Ishikawa (cell line): ENCODE measurements around the gene ARHGEF28.

Experiments used
- CEBPB ChIP-seq: IDR thresholded peaks from 2 replicates; pipeline ENCODE4 v1.6.1; 2012
- CREB1 ChIP-seq: IDR thresholded peaks from 2 replicates; pipeline ENCODE4 v1.6.1; 2012; ENCODE audit warnings: low read depth
- EGR1 ChIP-seq: IDR thresholded peaks from 2 replicates; pipeline ENCODE4 v1.6.1; 2012
- EP300 ChIP-seq: IDR thresholded peaks from 2 replicates; pipeline ENCODE4 v1.6.1; 2012; ENCODE audit warnings: borderline replicate concordance
- FOXM1 ChIP-seq: IDR thresholded peaks from 2 replicates; pipeline ENCODE4 v1.6.1; 2012; ENCODE audit warnings: low read depth, borderline replicate concordance
- MAX ChIP-seq: IDR thresholded peaks from 2 replicates; pipeline ENCODE4 v1.6.1; 2012
- RAD21 ChIP-seq: IDR thresholded peaks from 2 replicates; pipeline ENCODE4 v1.6.1; 2012; ENCODE audit warnings: low read depth
- TAF1 ChIP-seq: IDR thresholded peaks from 2 replicates; pipeline ENCODE4 v1.6.1; 2012; ENCODE audit warnings: low read depth, mild to moderate bottlenecking
- TCF12 ChIP-seq: IDR thresholded peaks from 2 replicates; pipeline ENCODE4 v1.6.1; 2012; ENCODE audit warnings: low read depth
- USF1 ChIP-seq: IDR thresholded peaks from 2 replicates; pipeline ENCODE4 v1.6.1; 2012
- YY1 ChIP-seq: IDR thresholded peaks from 2 replicates; pipeline ENCODE4 v1.6.1; 2012; ENCODE audit warnings: low read depth
- ZBTB7A ChIP-seq: IDR thresholded peaks from 2 replicates; pipeline ENCODE4 v1.6.1; 2012; ENCODE audit warnings: low read depth
- TF ChIP-seq, protein P1 (sequence below): IDR thresholded peaks from 2 replicates; pipeline ENCODE4 v1.6.1; 2012; ENCODE audit warnings: low read depth, mild to moderate bottlenecking

GRCh38 chr5:73631500-73631899, 5.5 kb downstream of the ARHGEF28 start:
- no peak for TF ChIP-seq RAD21
- no peak for TF ChIP-seq CREB1
- no peak for TF ChIP-seq YY1
- no peak for TF ChIP-seq CEBPB
- TF ChIP-seq ZBTB7A = no peak
- no peak for TF ChIP-seq TAF1
- no peak for TF ChIP-seq EP300
- TF ChIP-seq, protein P1, sequence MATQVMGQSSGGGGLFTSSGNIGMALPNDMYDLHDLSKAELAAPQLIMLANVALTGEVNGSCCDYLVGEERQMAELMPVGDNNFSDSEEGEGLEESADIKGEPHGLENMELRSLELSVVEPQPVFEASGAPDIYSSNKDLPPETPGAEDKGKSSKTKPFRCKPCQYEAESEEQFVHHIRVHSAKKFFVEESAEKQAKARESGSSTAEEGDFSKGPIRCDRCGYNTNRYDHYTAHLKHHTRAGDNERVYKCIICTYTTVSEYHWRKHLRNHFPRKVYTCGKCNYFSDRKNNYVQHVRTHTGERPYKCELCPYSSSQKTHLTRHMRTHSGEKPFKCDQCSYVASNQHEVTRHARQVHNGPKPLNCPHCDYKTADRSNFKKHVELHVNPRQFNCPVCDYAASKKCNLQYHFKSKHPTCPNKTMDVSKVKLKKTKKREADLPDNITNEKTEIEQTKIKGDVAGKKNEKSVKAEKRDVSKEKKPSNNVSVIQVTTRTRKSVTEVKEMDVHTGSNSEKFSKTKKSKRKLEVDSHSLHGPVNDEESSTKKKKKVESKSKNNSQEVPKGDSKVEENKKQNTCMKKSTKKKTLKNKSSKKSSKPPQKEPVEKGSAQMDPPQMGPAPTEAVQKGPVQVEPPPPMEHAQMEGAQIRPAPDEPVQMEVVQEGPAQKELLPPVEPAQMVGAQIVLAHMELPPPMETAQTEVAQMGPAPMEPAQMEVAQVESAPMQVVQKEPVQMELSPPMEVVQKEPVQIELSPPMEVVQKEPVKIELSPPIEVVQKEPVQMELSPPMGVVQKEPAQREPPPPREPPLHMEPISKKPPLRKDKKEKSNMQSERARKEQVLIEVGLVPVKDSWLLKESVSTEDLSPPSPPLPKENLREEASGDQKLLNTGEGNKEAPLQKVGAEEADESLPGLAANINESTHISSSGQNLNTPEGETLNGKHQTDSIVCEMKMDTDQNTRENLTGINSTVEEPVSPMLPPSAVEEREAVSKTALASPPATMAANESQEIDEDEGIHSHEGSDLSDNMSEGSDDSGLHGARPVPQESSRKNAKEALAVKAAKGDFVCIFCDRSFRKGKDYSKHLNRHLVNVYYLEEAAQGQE = no peak
- no peak for TF ChIP-seq TCF12
- no peak for TF ChIP-seq EGR1
- no peak for TF ChIP-seq MAX
- TF ChIP-seq FOXM1 = no peak
- TF ChIP-seq USF1 = no peak
